HepG2 (cell line): ENCODE measurements around the gene PRDM15. TPM values are rescaled to one million over a fixed set of nuclear protein-coding genes. Genes with fewer than 3 reads are reported as not detected.

Experiments used
- ARID5B ChIP-seq: IDR thresholded peaks from 2 replicates; pipeline ENCODE4 v1.4.0; 2020; ENCODE audit warnings: mild to moderate bottlenecking, missing genetic modification reagents
- DMAP1 ChIP-seq: IDR thresholded peaks from 2 replicates; pipeline ENCODE4 v1.6.1; 2016
- EHMT2 ChIP-seq: fragments of 200-600 bp; sonication (generic); IDR thresholded peaks from 2 replicates; pipeline ENCODE4 v1.7.0; 2017; ENCODE audit warnings: antibody characterized with exemption, low read depth, low read length, borderline replicate concordance
- HBP1 ChIP-seq: IDR thresholded peaks from 2 replicates; pipeline ENCODE4 v1.6.1; 2016; ENCODE audit warnings: low read depth, control low read depth
- SMARCE1 ChIP-seq: fragments of 450-650 bp; IDR thresholded peaks from 2 replicates; pipeline ENCODE4 v1.6.1; 2017; ENCODE audit warnings: borderline replicate concordance
- ZNF329 ChIP-seq: sonication (generic); formaldehyde crosslinking; IDR thresholded peaks from 2 replicates; pipeline ENCODE4 v1.9.0; 2021; ENCODE audit warnings: low read depth, mild to moderate bottlenecking, missing genetic modification reagents
- ZNF451 ChIP-seq: sonication (generic); formaldehyde crosslinking; IDR thresholded peaks from 2 replicates; pipeline ENCODE4 v1.5.0; 2020; ENCODE audit warnings: mild to moderate bottlenecking, missing genetic modification reagents
- ZNF687 ChIP-seq: sonication (generic); formaldehyde crosslinking; IDR thresholded peaks from 2 replicates; pipeline ENCODE4 v1.5.1; 2020; ENCODE audit warnings: mild to moderate bottlenecking, missing genetic modification reagents, moderate library complexity
- ZNF768 ChIP-seq: sonication (generic); formaldehyde crosslinking; IDR thresholded peaks from 2 replicates; pipeline ENCODE4 v1.4.0; 2020; ENCODE audit warnings: missing genetic modification reagents
- polyA plus RNA-seq, 8 experiments: library from polyadenylated mRNA; depleted of rRNA in 3 of 8; stranded (reverse) in 7 of 8; unstranded in 1 of 8; fragments of >200 nt; fragmentation: Illumina TruSeq in 4 of 8; extraction: Trizol in 4 of 8; gene quantifications; 2 replicates each; pipeline versions ENCODE4 v1.2.1 to v1.2.3, GENCODE V29; 2011 to 2016; ENCODE audit warnings: low read depth in 4 of 8, missing spikeins in 1 of 8, mixed read lengths in 1 of 8; ENCODE audit not compliant: insufficient read depth in 1 of 8
- total RNA-seq, 5 experiments: library from RNA; depleted of rRNA; stranded (reverse); fragments of >200 nt; fragmentation: Illumina TruSeq; extraction: Trizol; gene quantifications; 2 replicates each; pipeline ENCODE4 v1.2.3, GENCODE V29; 2016; ENCODE audit warnings: low read depth in 1 of 5
- TF ChIP-seq, protein P1 (sequence below): sonication (generic); formaldehyde crosslinking; IDR thresholded peaks from 2 replicates; pipeline ENCODE4 v1.4.0; 2020; ENCODE audit warnings: missing genetic modification reagents
- TF ChIP-seq, protein P2 (sequence below): sonication (generic); formaldehyde crosslinking; conservative IDR thresholded peaks from 2 replicates; pipeline ENCODE4 v1.8.1; 2023; ENCODE audit warnings: missing genetic modification reagents

The PRDM15 gene
- total and polyA plus RNA-seq, 2 of the 13 experiments (the other 11 are each of a cell fraction or from before 2014, with no cell fraction given), result 4.0 to 6.9 TPM

DNA sequence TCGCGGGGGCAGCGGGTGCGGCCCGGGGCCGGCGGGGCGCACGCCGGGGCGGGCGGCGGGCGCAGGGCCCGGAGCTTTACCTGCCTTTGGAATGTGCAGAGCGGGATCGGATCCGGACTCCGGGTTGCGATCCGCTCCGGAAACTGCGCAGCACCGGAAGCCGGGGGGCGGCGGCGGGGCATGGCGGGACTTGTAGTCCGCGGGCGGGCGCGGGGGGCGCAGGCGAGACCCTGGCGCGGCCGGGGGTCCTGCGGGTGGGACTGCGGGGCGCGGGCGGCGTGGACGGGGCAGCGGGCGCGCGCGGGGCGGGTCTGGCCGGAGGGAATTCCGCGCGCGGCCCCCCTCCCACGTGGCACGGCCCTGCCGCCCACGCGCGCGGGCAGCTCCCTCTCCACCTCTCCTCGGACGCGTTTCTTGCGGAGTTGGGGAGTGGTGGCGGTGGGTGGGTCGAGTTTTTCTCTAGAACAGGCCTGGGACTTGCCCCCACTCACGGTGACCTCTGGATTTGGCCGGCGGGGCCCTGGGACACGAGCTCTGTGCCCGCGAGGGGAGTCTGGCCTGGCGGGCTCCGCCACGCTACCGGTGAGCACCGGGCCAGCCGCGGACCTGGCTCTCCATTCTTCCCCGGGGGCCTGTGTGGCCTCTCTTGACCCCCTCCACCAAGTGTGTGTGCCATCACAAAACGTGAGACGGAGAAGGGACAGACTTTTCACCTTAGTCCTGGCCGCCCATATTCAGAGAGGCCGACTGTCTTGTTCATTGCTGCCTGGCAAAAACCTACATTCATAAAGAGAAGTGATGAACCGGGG is at the start of gene PRDM15 (continued):
- TF ChIP-seq ARID5B (no peak), SMARCE1 (no peak), EHMT2 (no peak), ZNF768 (CRISPR knock-in tag) (no peak; the same call in 1 of the 2 replicates), HBP1 (CRISPR knock-in tag) (0 out of 2 replicates have a peak, but pooled peaks have one; percentile 55), ZNF329 (CRISPR knock-in tag) (no peak), ZNF451 (CRISPR knock-in tag) (no peak), ZNF687 (peak; percentile 78), DMAP1 (peak; percentile 55; the same call in 1 of the 2 replicates)
- TF ChIP-seq, protein P1, sequence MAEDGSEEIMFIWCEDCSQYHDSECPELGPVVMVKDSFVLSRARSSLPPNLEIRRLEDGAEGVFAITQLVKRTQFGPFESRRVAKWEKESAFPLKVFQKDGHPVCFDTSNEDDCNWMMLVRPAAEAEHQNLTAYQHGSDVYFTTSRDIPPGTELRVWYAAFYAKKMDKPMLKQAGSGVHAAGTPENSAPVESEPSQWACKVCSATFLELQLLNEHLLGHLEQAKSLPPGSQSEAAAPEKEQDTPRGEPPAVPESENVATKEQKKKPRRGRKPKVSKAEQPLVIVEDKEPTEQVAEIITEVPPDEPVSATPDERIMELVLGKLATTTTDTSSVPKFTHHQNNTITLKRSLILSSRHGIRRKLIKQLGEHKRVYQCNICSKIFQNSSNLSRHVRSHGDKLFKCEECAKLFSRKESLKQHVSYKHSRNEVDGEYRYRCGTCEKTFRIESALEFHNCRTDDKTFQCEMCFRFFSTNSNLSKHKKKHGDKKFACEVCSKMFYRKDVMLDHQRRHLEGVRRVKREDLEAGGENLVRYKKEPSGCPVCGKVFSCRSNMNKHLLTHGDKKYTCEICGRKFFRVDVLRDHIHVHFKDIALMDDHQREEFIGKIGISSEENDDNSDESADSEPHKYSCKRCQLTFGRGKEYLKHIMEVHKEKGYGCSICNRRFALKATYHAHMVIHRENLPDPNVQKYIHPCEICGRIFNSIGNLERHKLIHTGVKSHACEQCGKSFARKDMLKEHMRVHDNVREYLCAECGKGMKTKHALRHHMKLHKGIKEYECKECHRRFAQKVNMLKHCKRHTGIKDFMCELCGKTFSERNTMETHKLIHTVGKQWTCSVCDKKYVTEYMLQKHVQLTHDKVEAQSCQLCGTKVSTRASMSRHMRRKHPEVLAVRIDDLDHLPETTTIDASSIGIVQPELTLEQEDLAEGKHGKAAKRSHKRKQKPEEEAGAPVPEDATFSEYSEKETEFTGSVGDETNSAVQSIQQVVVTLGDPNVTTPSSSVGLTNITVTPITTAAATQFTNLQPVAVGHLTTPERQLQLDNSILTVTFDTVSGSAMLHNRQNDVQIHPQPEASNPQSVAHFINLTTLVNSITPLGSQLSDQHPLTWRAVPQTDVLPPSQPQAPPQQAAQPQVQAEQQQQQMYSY (CRISPR knock-in tag), result peak; percentile 96
- TF ChIP-seq, protein P2, sequence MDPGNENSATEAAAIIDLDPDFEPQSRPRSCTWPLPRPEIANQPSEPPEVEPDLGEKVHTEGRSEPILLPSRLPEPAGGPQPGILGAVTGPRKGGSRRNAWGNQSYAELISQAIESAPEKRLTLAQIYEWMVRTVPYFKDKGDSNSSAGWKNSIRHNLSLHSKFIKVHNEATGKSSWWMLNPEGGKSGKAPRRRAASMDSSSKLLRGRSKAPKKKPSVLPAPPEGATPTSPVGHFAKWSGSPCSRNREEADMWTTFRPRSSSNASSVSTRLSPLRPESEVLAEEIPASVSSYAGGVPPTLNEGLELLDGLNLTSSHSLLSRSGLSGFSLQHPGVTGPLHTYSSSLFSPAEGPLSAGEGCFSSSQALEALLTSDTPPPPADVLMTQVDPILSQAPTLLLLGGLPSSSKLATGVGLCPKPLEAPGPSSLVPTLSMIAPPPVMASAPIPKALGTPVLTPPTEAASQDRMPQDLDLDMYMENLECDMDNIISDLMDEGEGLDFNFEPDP, result no peak
